COLO668 (cell line): Measurements from ENCODE around the gene SNX18.

Experiments used
- DNase-seq: peaks from one replicate; lab custom pipeline; 2025; ENCODE audit not compliant: unreplicated experiment; lab: John Stamatoyannopoulos, UW

SNX18 gene

GRCh38 chr5:54538156-54538555, 20.6 kb downstream of the SNX18 start:
- no peak for DNase-seq

GRCh38 chr5:54539001-54539400, 21.4 kb downstream of the SNX18 start:
- DNase-seq, result no peak

GRCh38 chr5:54540286-54540685, 22.7 kb downstream of the SNX18 start:
- DNase-seq, result no peak

GRCh38 chr5:54541823-54542783, 24.5 kb downstream of the SNX18 start:
- DNase-seq, result peak; percentile 2

- no peak for DNase-seq
Measured at GRCh38 chr5:54544044-54544443, 26.5 kb downstream of the SNX18 start.

DNA sequence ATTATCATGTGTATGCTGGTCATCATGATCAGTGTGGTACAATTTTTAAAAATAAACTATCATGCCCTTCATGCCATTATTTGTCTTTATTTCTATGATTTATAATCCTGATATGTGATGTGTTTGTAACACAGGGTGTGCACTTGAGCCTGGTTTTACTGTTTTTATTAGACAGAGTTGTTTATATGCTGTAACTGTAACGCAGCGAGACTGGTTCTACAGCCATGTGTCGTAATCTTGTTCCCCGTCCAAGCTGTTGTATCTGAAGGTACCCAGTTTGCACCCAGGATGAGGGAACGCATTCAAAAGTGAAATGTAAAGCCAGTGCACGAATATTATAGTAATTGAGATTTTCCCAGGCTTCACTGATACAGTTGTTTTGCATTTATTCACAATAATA, 28.2 kb downstream of the SNX18 start:
- no peak for DNase-seq

DNA sequence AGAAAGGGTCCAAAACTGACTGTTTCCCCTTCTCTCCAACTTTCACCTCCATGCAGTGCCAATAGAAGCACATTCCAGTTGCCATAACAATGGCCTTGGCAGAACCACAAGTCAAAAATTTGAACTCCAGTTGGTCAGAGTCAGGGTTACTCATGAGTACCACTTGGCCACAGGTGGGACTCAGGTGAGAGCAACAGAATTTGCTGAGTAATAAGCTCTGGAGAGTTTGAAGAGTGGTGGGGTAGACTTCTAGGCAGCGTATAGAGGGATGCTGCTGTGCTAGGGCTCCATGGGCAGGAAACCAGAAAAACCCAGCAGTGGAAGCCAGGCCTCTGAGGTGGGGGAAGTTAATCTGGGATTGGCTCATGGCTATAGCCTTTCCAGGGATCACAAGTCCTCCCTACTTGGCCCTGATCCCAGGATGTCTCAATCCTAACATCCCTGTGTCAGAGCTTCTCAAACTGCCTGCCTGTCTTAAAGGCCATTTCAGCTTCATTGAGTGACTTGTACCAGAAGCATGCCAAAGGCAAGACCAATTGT, 30.2 kb downstream of the SNX18 start:
- DNase-seq, result no peak

DNA sequence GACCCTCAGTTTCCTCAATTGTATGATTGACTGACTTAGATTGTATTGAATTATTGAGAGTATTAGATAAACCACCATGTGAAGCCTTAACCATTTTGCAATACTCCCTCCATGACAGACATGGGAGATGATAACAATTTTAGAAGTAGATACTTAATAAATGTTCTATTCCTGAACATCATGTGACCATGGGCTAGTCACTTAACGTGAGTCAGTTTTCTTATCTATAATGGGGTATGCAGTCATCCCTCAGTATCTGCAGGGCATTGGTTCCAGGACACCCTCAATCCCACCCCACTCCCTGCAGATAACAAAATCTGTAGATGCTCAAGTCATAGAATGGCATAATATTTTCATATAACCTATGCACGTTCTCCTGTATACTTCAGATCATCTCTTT, 31.0 kb downstream of the SNX18 start:
- DNase-seq, result no peak

DNA sequence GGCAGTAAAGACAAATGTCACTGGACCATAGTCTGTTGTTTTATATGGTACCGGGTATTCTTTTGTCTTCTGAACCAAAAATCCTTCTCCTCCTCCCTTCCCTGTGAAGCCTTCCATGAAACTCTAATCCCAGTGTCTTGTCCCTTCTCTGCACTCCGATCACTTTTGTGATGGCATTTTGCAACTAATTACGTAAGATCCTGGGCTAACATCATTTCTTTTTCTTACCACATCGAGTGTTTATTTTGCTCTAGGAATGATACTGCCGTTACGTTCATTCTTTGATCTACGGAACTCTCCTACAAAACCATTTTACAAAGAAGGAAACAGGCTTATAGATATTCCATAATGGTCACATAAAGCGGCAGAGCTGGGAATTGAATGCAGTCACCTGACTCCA, 33.7 kb downstream of the SNX18 start:
- no peak for DNase-seq

GRCh38 chr5:54551926-54552325, 34.4 kb downstream of the SNX18 start:
- no peak for DNase-seq

- DNase-seq, result no peak
Measured at GRCh38 chr5:54552446-54552845, 34.9 kb downstream of the SNX18 start.

DNA sequence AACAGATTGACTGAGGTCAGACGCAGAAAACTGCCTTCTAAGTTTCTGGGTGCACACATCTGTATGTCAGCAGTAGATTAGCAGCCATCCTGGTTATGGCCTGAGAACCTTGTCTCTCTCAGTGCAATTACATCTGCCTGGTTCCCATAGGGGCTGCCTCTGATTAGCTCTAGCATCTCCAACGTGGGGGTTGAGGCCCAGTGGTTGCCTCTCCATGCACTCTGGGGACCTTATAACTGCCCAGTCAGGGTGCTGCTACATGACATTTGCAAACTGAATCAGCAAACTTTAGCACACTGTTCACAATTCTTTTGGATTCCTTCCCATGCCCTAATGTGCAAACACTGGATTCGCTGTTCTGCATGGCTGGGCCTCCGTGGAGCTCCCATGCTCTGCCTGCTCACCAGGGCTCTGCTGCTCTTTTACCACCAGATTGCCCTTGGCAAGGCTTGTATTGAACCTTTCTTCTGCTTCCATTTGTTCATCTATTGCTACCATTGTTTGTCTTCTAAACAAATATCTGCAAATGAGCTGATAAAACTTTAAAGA, 36.2 kb downstream of the SNX18 start:
- no peak for DNase-seq

- no peak for DNase-seq
Measured at GRCh38 chr5:54556141-54556540, 38.6 kb downstream of the SNX18 start.

- no peak for DNase-seq
Measured at GRCh38 chr5:54558362-54558761, 40.8 kb downstream of the SNX18 start.

DNA sequence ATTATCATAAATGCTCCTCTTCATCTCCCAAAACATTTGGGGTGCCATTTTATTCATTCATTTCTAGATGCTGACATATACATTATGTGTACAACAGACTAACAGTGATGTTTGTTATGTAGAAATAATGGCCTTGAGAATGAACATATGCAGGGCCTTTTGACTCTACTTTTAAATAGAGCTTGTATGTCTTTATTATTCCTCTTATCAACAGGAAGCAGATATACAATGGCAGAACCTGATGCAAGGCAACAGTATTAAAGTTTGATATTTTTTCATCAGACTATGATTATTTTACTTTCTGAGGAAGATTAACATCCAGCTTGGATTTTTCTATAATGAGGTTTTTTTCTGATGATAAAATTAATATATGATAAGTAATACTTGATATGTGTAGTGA, 44.1 kb downstream of the SNX18 start:
- DNase-seq, result no peak

- no peak for DNase-seq
Measured at GRCh38 chr5:54563083-54563761, 45.7 kb downstream of the SNX18 start.

GRCh38 chr5:54567996-54568395, 50.4 kb downstream of the SNX18 start:
- DNase-seq, result no peak

- DNase-seq, result no peak
Measured at GRCh38 chr5:54570916-54571315, 53.4 kb downstream of the SNX18 start.

DNA sequence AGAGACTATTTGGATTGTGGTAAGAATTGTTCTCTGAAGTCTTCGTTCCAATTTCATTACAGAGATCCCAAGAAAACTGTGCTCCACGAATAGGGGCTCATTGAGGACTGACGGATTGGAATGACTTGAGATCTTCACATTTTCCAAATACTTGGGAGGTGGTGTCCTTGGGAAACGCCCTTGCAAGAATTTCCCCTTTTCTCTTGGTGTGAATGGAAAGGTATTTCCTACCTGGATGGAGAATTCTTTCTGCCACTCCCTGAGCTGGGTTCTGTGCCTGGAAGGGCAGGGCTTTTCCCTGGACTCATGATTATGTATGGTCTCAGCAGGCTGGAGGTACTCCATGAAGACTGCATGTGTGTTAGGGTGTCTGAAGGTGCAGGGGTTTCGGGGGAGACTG, 53.9 kb downstream of the SNX18 start:
- no peak for DNase-seq

DNA sequence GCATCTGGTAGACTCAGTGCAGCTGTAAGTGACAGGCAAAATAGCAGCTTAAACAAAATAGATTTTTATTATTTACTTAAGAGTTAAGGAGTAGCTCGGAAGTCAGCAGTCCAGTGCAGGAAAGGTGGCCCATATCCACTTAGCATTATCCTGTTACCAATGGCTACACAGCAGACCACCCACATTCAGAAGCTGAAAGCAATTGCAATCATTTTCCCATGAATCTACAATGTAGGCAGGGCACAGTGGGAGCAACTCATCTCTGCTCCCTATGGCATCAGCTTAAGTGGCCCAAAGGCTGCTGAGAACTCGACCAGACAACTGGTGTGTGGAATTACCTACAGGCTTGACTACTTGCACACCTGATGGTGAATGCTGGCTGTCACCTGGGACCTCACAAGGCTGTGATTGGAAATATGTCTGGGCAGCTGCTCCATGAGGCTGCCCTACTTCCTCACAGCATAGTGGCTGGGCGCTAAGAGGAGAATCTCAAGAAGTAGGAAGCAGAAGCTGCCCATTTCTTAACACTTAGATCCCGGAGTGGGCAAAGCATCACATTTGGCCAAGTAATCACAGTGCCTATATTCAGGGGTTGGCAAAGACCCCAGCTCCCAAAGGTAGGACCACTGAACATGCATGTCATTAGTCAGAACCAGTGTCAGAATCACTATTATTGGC, 56.4 kb downstream of the SNX18 start:
- no peak for DNase-seq

- DNase-seq, result no peak
Measured at GRCh38 chr5:54577528-54577927, 60.0 kb downstream of the SNX18 start.
